ENCODE data around the gene ZCCHC2. TPM values are rescaled to one million over a fixed set of nuclear protein-coding genes. Genes with fewer than 3 reads are reported as not detected.

ZCCHC2 gene
- total and polyA plus RNA-seq, 2 donors (not counting 3 experiments of a cell fraction or from before 2014, with no cell fraction given), result 16.2 to 27.2 TPM

DNA sequence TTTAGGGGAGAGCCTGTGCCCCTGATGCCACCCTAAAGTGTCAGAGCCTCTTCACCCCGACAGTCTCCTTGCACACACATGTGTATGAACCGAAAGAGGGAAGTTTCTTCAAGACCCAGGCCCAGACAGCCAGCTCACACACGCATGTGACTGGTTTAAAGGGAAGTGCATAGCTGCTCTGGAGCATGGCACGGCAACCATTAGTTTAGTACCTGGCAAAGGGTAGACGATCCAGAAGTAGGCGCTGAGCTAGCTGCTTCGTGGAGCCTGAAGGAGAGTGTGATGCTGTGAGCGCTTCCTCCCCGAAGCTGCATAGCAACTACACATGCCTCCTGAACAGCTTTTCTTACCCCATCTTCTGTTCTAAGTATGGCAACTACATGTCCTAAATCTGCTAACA is 91.7 kb downstream of the ZCCHC2 start:
- BruUV-seq (replicated peaks), result no TSS peak
- DNase-seq (ENCODE audit: low read depth, low spot score) (no peak), FAIRE-seq (no peak)
- H2AFZ ChIP-seq (ENCODE audit: low read depth, low read length), result no peak overlapping the region
- TF ChIP-seq POLR2A (IDR thresholded peaks at IDR 0.05; ENCODE audit: low read depth, low read length) (no peak), MYC (IDR thresholded peaks at IDR 0.05; ENCODE audit: low read depth, low read length) (no peak), POLR2AphosphoS5 (IDR thresholded peaks at IDR 0.05; ENCODE audit: insufficient read depth, low read depth, low read length) (no peak), FOS (IDR thresholded peaks at IDR 0.05; ENCODE audit: borderline replicate concordance, insufficient read depth, low read length) (no peak), EZH2 (IDR thresholded peaks at IDR 0.05; ENCODE audit: borderline replicate concordance, low read depth, low read length, severe bottlenecking) (no peak), GATA2 (IDR thresholded peaks at IDR 0.05; ENCODE audit: insufficient read depth, insufficient read length, low read depth, low read length) (no peak), JUN (IDR thresholded peaks at IDR 0.05; ENCODE audit: borderline replicate concordance, insufficient read depth, insufficient read length, low read depth) (no peak)
- TF ChIP-seq, protein P1, sequence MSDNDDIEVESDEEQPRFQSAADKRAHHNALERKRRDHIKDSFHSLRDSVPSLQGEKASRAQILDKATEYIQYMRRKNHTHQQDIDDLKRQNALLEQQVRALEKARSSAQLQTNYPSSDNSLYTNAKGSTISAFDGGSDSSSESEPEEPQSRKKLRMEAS (IDR thresholded peaks at IDR 0.05; ENCODE audit: insufficient read depth, insufficient read length), result no peak
- TF ChIP-seq, protein P2, sequence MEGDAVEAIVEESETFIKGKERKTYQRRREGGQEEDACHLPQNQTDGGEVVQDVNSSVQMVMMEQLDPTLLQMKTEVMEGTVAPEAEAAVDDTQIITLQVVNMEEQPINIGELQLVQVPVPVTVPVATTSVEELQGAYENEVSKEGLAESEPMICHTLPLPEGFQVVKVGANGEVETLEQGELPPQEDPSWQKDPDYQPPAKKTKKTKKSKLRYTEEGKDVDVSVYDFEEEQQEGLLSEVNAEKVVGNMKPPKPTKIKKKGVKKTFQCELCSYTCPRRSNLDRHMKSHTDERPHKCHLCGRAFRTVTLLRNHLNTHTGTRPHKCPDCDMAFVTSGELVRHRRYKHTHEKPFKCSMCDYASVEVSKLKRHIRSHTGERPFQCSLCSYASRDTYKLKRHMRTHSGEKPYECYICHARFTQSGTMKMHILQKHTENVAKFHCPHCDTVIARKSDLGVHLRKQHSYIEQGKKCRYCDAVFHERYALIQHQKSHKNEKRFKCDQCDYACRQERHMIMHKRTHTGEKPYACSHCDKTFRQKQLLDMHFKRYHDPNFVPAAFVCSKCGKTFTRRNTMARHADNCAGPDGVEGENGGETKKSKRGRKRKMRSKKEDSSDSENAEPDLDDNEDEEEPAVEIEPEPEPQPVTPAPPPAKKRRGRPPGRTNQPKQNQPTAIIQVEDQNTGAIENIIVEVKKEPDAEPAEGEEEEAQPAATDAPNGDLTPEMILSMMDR (IDR thresholded peaks at IDR 0.05; ENCODE audit: extremely low read depth in 1 of 2, insufficient read depth in 1 of 2, low read depth in 1 of 2, low read length in 2 of 2), result no peak
- no peaks in the 10 kb centered on the region for H3K4me1 ChIP-seq (ENCODE audit: control insufficient read depth, extremely low read depth, insufficient read depth, low read length)
- no peaks in the 10 kb centered on the region for H4K20me1 ChIP-seq (replicated peaks; ENCODE audit: control insufficient read depth, extremely low read depth, insufficient read depth, low read length)
- H3K4me2 ChIP-seq (ENCODE audit: insufficient read depth, low read length), result no peak overlapping the region
- no peaks in the 10 kb centered on the region for H3K79me2 ChIP-seq (ENCODE audit: control insufficient read depth, insufficient read depth, low read length)
- no peak overlapping the region for H3K27ac ChIP-seq (ENCODE audit: insufficient read depth, low read depth, low read length)
- no peaks in the 10 kb centered on the region for H3K9me3 ChIP-seq (replicated peaks; ENCODE audit: control insufficient read depth, insufficient read depth, low read length)
- no peaks in the 10 kb centered on the region for H3K36me3 ChIP-seq (ENCODE audit: control insufficient read depth in 2 of 2, extremely low read depth in 1 of 2, insufficient read depth in 2 of 2, low read length in 2 of 2)
- peaks cover 31 to 36% of the 10 kb centered on the region in 2 experiments for H3K27me3 ChIP-seq (ENCODE audit: control insufficient read depth in 2 of 2, insufficient read depth in 2 of 2, low read length in 2 of 2)
- ChIA-PET CTCF (interaction anchor here (1.2 to 1.3 kb wide), 2 partner anchors 12 to 24 kb away, joined by 3 to 4 read pairs; no protein-coding TSS in a partner anchor), POLR2A (no interaction called here)
- intact Hi-C loops (cut with micrococcal nuclease) (no loop called here), dilution Hi-C loops (cut with MboI; ENCODE audit: extremely low pct_ligation_motif_present, low sequenced_read_pairs) (no loop called here)
- no peak overlapping the region for H3K9ac ChIP-seq (replicated peaks; ENCODE audit: extremely low read depth, insufficient read depth, low read length)
- no peaks in the 10 kb centered on the region for H3K9me1 ChIP-seq (replicated peaks; ENCODE audit: control insufficient read depth, extremely low read depth, insufficient read depth, low read length)
- no peak overlapping the region for H3K4me3 ChIP-seq (replicated peaks in 1 of 3; ENCODE audit: insufficient read depth in 1 of 3, low read depth in 1 of 3, low read length in 3 of 3)

Measured in endothelial cell of umbilical vein (primary cell).